HUDEP-2 (cell line): ENCODE measurements around the gene TNNT3.

Source experiments
- DNase-seq, 76 experiments: peaks; one replicate each; lab custom pipeline; 2025; ENCODE audit not compliant: unreplicated experiment in 76 of 76; lab: John Stamatoyannopoulos, UW

The TNNT3 gene

GRCh38 chr11:1893581-1894359 lies 25.7 kb upstream of the TNNT3 start:
- DNase-seq: no peak

GRCh38 chr11:1894759-1895158 lies 24.7 kb upstream of the TNNT3 start:
- no peak for DNase-seq

- no peak for DNase-seq
These were observed 23.0 kb upstream of the TNNT3 start for GRCh38 chr11:1896468-1896867.

- no peak for DNase-seq
These were observed 22.6 kb upstream of the TNNT3 start for GRCh38 chr11:1896923-1897322.

GRCh38 chr11:1899090-1899489 lies 20.4 kb upstream of the TNNT3 start:
- no peak for DNase-seq

GRCh38 chr11:1899686-1900085 lies 19.8 kb upstream of the TNNT3 start:
- no peak for DNase-seq

- DNase-seq: no peak
These were observed 13.3 kb upstream of the TNNT3 start for GRCh38 chr11:1906181-1906580.

GRCh38 chr11:1906611-1907423 lies 12.7 kb upstream of the TNNT3 start:
- DNase-seq: no peak

- DNase-seq: no peak
These were observed 10.9 kb upstream of the TNNT3 start for GRCh38 chr11:1908618-1909017.

- DNase-seq: no peak
These were observed 10.0 kb upstream of the TNNT3 start for GRCh38 chr11:1909524-1909923.

GRCh38 chr11:1912289-1912878 lies 7.1 kb upstream of the TNNT3 start:
- DNase-seq: no peak

GRCh38 chr11:1913271-1914060 lies 6.0 kb upstream of the TNNT3 start:
- no peak for DNase-seq

- DNase-seq: no peak
These were observed 3.7 kb upstream of the TNNT3 start for GRCh38 chr11:1915795-1916131.

- no peak for DNase-seq
These were observed 3.1 kb upstream of the TNNT3 start for GRCh38 chr11:1916132-1916985.

GRCh38 chr11:1916986-1917522 lies 2.4 kb upstream of the TNNT3 start:
- DNase-seq: no peak

GRCh38 chr11:1917523-1918435 lies 1.7 kb upstream of the TNNT3 start:
- no peak for DNase-seq

- no peak for DNase-seq
These were observed 827 bp upstream of the TNNT3 start for GRCh38 chr11:1918436-1919315.
